Pons (tissue), 1 donor: ENCODE measurements around the gene ANAPC10.
A peak's percentile ranks its signal among the peaks of the same experiment; 100 is the strongest.
"Not testable (repeated sequence)": the region's sequence is repeated elsewhere in the genome, so short reads cannot be mapped to it uniquely, and the experiment has no call there.

ENCODE experiments used
- DNase-seq: peaks from one replicate; pipeline ENCODE4 v3.0.0-alpha.2; 2016; ENCODE audit warnings: low spot score

Gene ANAPC10

GRCh38 chr4:145097821-145098674, at the start of gene ANAPC10, which contains the start of gene ABCE1:
ANAPC10 (minus strand) TSS chr4:145098196; CDS start chr4:145096099, 2,097 bp downstream.
ABCE1 (plus strand) TSS chr4:145098311; CDS start chr4:145104413, 6,102 bp downstream.
- DNase-seq = peak; percentile 95

- not testable (repeated sequence) for DNase-seq
Observed at GRCh38 chr4:145136219-145136618, 38.2 kb upstream of the ANAPC10 start.

GRCh38 chr4:145132511-145133098, 34.6 kb upstream of the ANAPC10 start:
- DNase-seq = peak; percentile 56

- DNase-seq = no peak
Observed at GRCh38 chr4:145131848-145132247, 33.9 kb upstream of the ANAPC10 start.

GRCh38 chr4:145130788-145131399, 32.9 kb upstream of the ANAPC10 start:
- DNase-seq = no peak

GRCh38 chr4:145130130-145130529, 32.1 kb upstream of the ANAPC10 start:
- DNase-seq = no peak

- DNase-seq = no peak
Observed at GRCh38 chr4:145125396-145125795, 27.4 kb upstream of the ANAPC10 start.

GRCh38 chr4:145108128-145108527, 10.1 kb upstream of the ANAPC10 start:
- no peak for DNase-seq

GRCh38 chr4:145107126-145107525, 9.1 kb upstream of the ANAPC10 start:
- no peak for DNase-seq

- peak; percentile 48 for DNase-seq
Observed at GRCh38 chr4:145103496-145103895, 5.5 kb upstream of the ANAPC10 start.

- DNase-seq = no peak
Observed at GRCh38 chr4:145102619-145103018, 4.6 kb upstream of the ANAPC10 start.

GRCh38 chr4:145101091-145101490, 3.1 kb upstream of the ANAPC10 start:
- no peak for DNase-seq

GRCh38 chr4:145099653-145100052, 1.7 kb upstream of the ANAPC10 start:
- peak; percentile 63 for DNase-seq

GRCh38 chr4:145098675-145099037, 660 bp upstream of the ANAPC10 start:
- DNase-seq = peak; percentile 71

- DNase-seq = no peak
Observed at GRCh38 chr4:145097331-145097820, 620 bp downstream of the ANAPC10 start.

GRCh38 chr4:145093638-145094037, 4.4 kb downstream of the ANAPC10 start:
- DNase-seq = no peak

GRCh38 chr4:145090380-145090779, 7.6 kb downstream of the ANAPC10 start:
- no peak for DNase-seq

- DNase-seq = no peak
Observed at GRCh38 chr4:145083891-145084605, 13.9 kb downstream of the ANAPC10 start.

GRCh38 chr4:145081756-145082155, 16.2 kb downstream of the ANAPC10 start:
- DNase-seq = no peak

- DNase-seq = no peak
Observed at GRCh38 chr4:145076469-145076855, 21.5 kb downstream of the ANAPC10 start.

GRCh38 chr4:145075742-145076468, 22.1 kb downstream of the ANAPC10 start:
- DNase-seq = no peak
